Neuronal stem cell (in vitro differentiated cells): ENCODE data around the gene EPS8L3.

Experiments
- DNase-seq: peaks from one replicate; pipeline ENCODE4 v3.0.0-alpha.2; 2013; ENCODE audit warnings: low spot score
- H2AFZ ChIP-seq: one replicate; pipeline ENCODE4 v1.6.1; 2013; ENCODE audit warnings: mild to moderate bottlenecking, low read length, inconsistent platforms
- H2AK5ac ChIP-seq: 2 replicates; pipeline ENCODE4 v1.6.1; 2013; ENCODE audit warnings: low read depth, mild to moderate bottlenecking, inconsistent platforms, low read length, moderate library complexity, mixed read lengths
- H2BK120ac ChIP-seq: 2 replicates; pipeline ENCODE4 v1.6.1; 2013; ENCODE audit warnings: low read depth, mild to moderate bottlenecking, inconsistent platforms, low read length, moderate library complexity, mixed read lengths
- H2BK12ac ChIP-seq: one replicate; pipeline ENCODE4 v1.6.1; 2013; ENCODE audit warnings: low read length, inconsistent platforms
- H2BK15ac ChIP-seq: 2 replicates; pipeline ENCODE4 v1.6.1; 2013; ENCODE audit warnings: mild to moderate bottlenecking, low read length, inconsistent platforms, mixed read lengths
- H2BK5ac ChIP-seq: one replicate; pipeline ENCODE4 v1.6.1; 2013; ENCODE audit warnings: inconsistent platforms, mild to moderate bottlenecking, low read length, moderate library complexity
- H3K14ac ChIP-seq: one replicate; pipeline ENCODE4 v1.6.1; 2013; ENCODE audit warnings: low read length, inconsistent platforms
- H3K18ac ChIP-seq: 2 replicates; pipeline ENCODE4 v1.6.1; 2013; ENCODE audit warnings: low read length, inconsistent platforms
- H3K23ac ChIP-seq: 2 replicates; pipeline ENCODE4 v1.6.1; 2013; ENCODE audit warnings: low read depth, mild to moderate bottlenecking, mixed read lengths, low read length, inconsistent platforms; ENCODE audit not compliant: poor library complexity
- H3K27ac ChIP-seq: replicated peaks from 3 replicates; pipeline ENCODE4 v1.5.1; 2013; ENCODE audit warnings: low read length, inconsistent platforms
- H3K27me3 ChIP-seq, 3 experiments: 2 replicates each; pipeline ENCODE4 v1.6.1; 2013; ENCODE audit warnings: low read length in 3 of 3, mild to moderate bottlenecking in 2 of 3, inconsistent platforms in 1 of 3, low read depth in 1 of 3, mixed read lengths in 1 of 3, moderate library complexity in 1 of 3; ENCODE audit not compliant: control insufficient read depth in 3 of 3, insufficient read depth in 3 of 3
- H3K36me3 ChIP-seq, 2 donors: replicated peaks in 1 of 2; 2 replicates each; pipeline ENCODE4 v1.6.1; 2013; ENCODE audit warnings: low read length in 2 of 2; ENCODE audit not compliant: control insufficient read depth in 2 of 2, insufficient read depth in 2 of 2
- H3K4ac ChIP-seq: 2 replicates; pipeline ENCODE4 v1.6.1; 2013; ENCODE audit warnings: inconsistent platforms, mild to moderate bottlenecking, low read length, moderate library complexity
- H3K4me1 ChIP-seq, 2 donors: 1 replicate in 1 of 2; 2 replicates in 1 of 2; pipeline ENCODE4 v1.6.1; 2013; ENCODE audit warnings: low read length in 2 of 2, low read depth in 1 of 2; ENCODE audit not compliant: control insufficient read depth in 2 of 2, insufficient read depth in 1 of 2
- H3K4me2 ChIP-seq: one replicate; pipeline ENCODE4 v1.6.1; 2013; ENCODE audit warnings: mild to moderate bottlenecking, low read length, inconsistent platforms; ENCODE audit not compliant: insufficient read depth, poor library complexity, severe bottlenecking
- H3K4me3 ChIP-seq, 2 donors: 2 replicates each; pipeline ENCODE4 v1.5.1; 2013; ENCODE audit warnings: low read length in 2 of 2, mild to moderate bottlenecking in 2 of 2, inconsistent platforms in 1 of 2, moderate library complexity in 1 of 2
- H3K79me1 ChIP-seq: one replicate; pipeline ENCODE4 v1.6.1; 2013; ENCODE audit warnings: low read depth, mild to moderate bottlenecking, inconsistent platforms, low read length, moderate library complexity
- H3K9ac ChIP-seq: one replicate; pipeline ENCODE4 v1.6.1; 2013; ENCODE audit warnings: mild to moderate bottlenecking, low read depth, low read length, inconsistent platforms; ENCODE audit not compliant: poor library complexity
- H3K9me3 ChIP-seq, 2 donors: replicated peaks in 1 of 2; 2 replicates each; pipeline versions ENCODE3 to v1.6.1; 2013; ENCODE audit warnings: low read length in 2 of 2, mild to moderate bottlenecking in 2 of 2, inconsistent platforms in 1 of 2, low read depth in 1 of 2, mixed read lengths in 1 of 2, moderate library complexity in 1 of 2; ENCODE audit not compliant: control insufficient read depth in 2 of 2, insufficient read depth in 1 of 2
- H4K8ac ChIP-seq: one replicate; pipeline ENCODE4 v1.6.1; 2013; ENCODE audit warnings: low read depth, mild to moderate bottlenecking, inconsistent platforms, low read length, moderate library complexity
- H4K91ac ChIP-seq: one replicate; pipeline ENCODE4 v1.6.1; 2013; ENCODE audit warnings: low read length, low read depth, mild to moderate bottlenecking, inconsistent platforms; ENCODE audit not compliant: poor library complexity
- WGBS, 2 donors: extraction: QIAGEN DNeasy Blood & Tissue Kit; methylation state at CpG; one replicate each; pipeline ENCODE4 v1.1.7; 2013; ENCODE audit warnings: missing lambda C conversion rate in 2 of 2, mixed read lengths in 1 of 2; ENCODE audit not compliant: insufficient read length in 2 of 2, insufficient replicate concordance in 1 of 2; ENCODE audit errors: extremely low coverage in 2 of 2; 5-methylcytosine and 5-hydroxymethylcytosine counted together

Gene EPS8L3

DNA sequence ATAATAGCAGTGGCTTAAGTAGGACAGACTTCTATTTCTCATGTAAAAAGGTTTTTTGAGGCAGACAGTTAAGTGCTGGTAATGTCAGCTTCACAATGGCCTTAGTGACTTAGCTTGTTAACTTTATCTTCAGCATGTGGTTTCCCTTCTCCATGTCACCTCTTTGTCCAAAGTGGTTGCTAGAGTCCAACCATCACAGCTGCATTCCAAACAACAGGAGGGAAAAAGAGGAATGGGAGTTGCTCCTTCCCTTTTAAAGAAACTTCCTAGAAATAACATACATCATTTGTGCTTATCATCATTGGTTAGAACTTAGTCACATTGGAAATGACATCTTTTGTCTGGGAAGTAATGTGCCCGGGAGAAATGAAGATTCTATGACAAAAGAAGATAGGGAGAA is 41.8 kb downstream of the EPS8L3 start:
- Histone ChIP-seq H2AFZ (no peak overlapping the region), H2BK12ac (no peak overlapping the region), H2BK15ac (no peak overlapping the region), H3K18ac (no peak overlapping the region), H4K91ac (no peak overlapping the region), H3K36me3 (no peaks in the 10 kb centered on the region), H3K79me1 (no peaks in the 10 kb centered on the region), H3K14ac (no peak overlapping the region), H3K27me3 (peaks cover 0 to 10% (median 0%) of the 10 kb centered on the region in 3 experiments), H4K8ac (no peak overlapping the region), H3K23ac (no peak overlapping the region), H2AK5ac (no peak overlapping the region), H3K27ac (no peak overlapping the region), H3K9ac (no peak overlapping the region), H3K4me1 (no peaks in the 10 kb centered on the region), H3K4ac (no peak overlapping the region), H2BK5ac (no peak overlapping the region), H3K4me2 (no peak overlapping the region), H3K9me3 (peaks cover 3 to 8% of the 10 kb centered on the region in 2 donors), H3K4me3 (no peak overlapping the region), H2BK120ac (no peak overlapping the region)
- no peak for DNase-seq
- WGBS, 2 donors, result no CpG with 5 or more reads among the region's 1 CpG

DNA sequence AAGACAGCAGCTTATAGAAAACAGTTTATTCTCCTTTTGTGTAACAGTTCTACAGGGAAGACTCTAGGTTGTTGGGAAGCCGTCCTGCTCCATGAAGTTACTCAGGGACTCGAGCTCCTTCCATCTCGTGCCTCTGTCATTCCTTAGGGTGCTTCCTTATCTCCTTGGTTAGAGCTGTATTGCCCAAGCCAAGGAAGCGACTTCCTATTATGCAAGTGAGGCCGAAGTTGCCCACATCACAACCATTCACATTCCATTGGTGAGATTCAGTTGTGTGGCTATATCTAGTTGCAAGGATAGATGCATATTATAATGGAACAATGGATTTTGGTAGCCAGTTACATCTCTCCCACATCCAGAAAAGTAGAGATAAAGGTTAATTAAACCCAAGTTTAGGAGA is 42.7 kb downstream of the EPS8L3 start:
- Histone ChIP-seq H2AFZ (no peak overlapping the region), H2BK5ac (no peak overlapping the region), H3K79me1 (no peaks in the 10 kb centered on the region), H3K18ac (no peak overlapping the region), H3K27ac (no peak overlapping the region), H3K9me3 (peaks cover 0 to 4% of the 10 kb centered on the region in 2 donors), H3K23ac (no peak overlapping the region), H3K36me3 (no peaks in the 10 kb centered on the region), H3K14ac (no peak overlapping the region), H2BK12ac (no peak overlapping the region), H3K4me2 (no peak overlapping the region), H3K4me1 (no peaks in the 10 kb centered on the region), H2AK5ac (no peak overlapping the region), H4K8ac (no peak overlapping the region), H3K4ac (no peak overlapping the region), H3K9ac (no peak overlapping the region), H3K4me3 (no peak overlapping the region), H2BK15ac (no peak overlapping the region), H3K27me3 (peaks cover 0 to 19% (median 0%) of the 10 kb centered on the region in 3 experiments), H2BK120ac (no peak overlapping the region), H4K91ac (no peak overlapping the region)
- WGBS, 2 donors, result no CpG with 5 or more reads among the region's 5 CpGs
- DNase-seq, result no peak

DNA sequence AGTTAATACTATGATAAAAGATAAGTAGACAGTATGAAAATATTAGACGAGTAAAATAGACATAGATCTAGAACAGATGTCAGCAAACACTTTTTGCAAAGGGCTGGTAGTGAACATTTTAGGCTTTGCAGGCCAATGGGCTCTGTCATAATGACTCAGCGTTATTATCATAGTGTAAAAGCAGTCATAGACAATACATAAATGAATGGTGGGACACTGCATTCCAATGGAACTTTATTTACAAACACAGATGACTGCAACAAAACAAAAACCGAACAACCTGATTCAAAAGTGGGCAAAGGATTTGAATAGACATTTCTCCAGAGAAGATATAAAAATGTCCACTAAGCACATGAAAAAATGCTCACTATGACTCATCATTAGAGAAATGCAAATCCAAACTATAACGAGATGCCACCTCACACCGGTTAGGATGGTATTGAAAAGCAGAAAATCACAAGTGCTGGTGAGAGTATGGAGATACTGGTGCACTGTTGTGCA is 44.3 kb downstream of the EPS8L3 start:
- Histone ChIP-seq H2BK120ac (no peak overlapping the region), H3K27me3 (peaks cover 0 to 19% (median 0%) of the 10 kb centered on the region in 3 experiments), H3K9ac (no peak overlapping the region), H3K4me1 (no peaks in the 10 kb centered on the region), H3K18ac (no peak overlapping the region), H3K79me1 (no peaks in the 10 kb centered on the region), H3K14ac (no peak overlapping the region), H3K4me3 (no peak overlapping the region), H3K36me3 (no peaks in the 10 kb centered on the region), H3K23ac (no peak overlapping the region), H3K9me3 (no peaks in the 10 kb centered on the region), H3K27ac (no peak overlapping the region), H2BK5ac (no peak overlapping the region), H4K8ac (no peak overlapping the region), H3K4ac (no peak overlapping the region), H2BK12ac (no peak overlapping the region), H2AK5ac (no peak overlapping the region), H2AFZ (no peak overlapping the region), H3K4me2 (no peak overlapping the region), H2BK15ac (no peak overlapping the region), H4K91ac (no peak overlapping the region)
- DNase-seq, result no peak
- no CpG with 5 or more reads among the region's 5 CpGs for WGBS, 2 donors

DNA sequence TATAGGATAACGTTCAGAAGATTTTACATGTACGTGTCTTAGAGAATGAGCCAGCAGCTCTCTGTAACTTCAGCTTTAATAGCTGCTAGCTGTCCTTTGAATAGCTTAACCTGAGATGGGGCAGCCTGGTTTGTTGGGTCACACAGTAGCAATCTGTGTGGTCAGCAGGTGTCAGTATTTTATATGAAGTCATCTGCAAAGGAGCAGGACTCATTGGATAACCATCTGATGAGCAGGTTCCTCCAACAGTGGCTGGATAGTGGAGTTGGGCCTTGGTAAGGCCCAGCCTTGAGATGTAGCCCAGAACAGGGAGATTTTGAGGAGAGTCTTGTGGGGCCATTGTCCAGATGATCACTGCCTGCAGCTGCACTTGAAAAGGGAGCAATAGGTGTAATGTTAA is 45.2 kb downstream of the EPS8L3 start:
- no peak overlapping the region for H2BK120ac ChIP-seq
- no peak overlapping the region for H2BK15ac ChIP-seq
- no peak overlapping the region for H2AFZ ChIP-seq
- no peak overlapping the region for H4K91ac ChIP-seq
- H2AK5ac ChIP-seq, result no peak overlapping the region
- no peaks in the 10 kb centered on the region for H3K9me3 ChIP-seq
- H3K4me1 ChIP-seq, result no peaks in the 10 kb centered on the region
- peaks cover 0 to 20% (median 0%) of the 10 kb centered on the region in 3 experiments for H3K27me3 ChIP-seq
- no peak overlapping the region for H3K27ac ChIP-seq
- H3K14ac ChIP-seq, result no peak overlapping the region
- no peak overlapping the region for H3K18ac ChIP-seq
- no peak overlapping the region for H3K4me2 ChIP-seq
- H3K36me3 ChIP-seq, result no peaks in the 10 kb centered on the region
- H2BK5ac ChIP-seq, result no peak overlapping the region
- H3K4me3 ChIP-seq, result no peak overlapping the region
- no peaks in the 10 kb centered on the region for H3K79me1 ChIP-seq
- no CpG with 5 or more reads among the region's 2 CpGs for WGBS, 2 donors
- no peak overlapping the region for H3K9ac ChIP-seq
- H3K4ac ChIP-seq, result no peak overlapping the region
- DNase-seq, result no peak
- H2BK12ac ChIP-seq, result no peak overlapping the region
- H4K8ac ChIP-seq, result no peak overlapping the region
- H3K23ac ChIP-seq, result no peak overlapping the region
